Fibroblast of skin of left quadriceps (primary cell): ENCODE measurements around the gene GET4.
A peak's percentile ranks its signal among the peaks of the same experiment; 100 is the strongest.
"Not testable (repeated sequence)": the region's sequence is repeated elsewhere in the genome, so short reads cannot be mapped to it uniquely, and the experiment has no call there.

Experiments used
- DNase-seq, 2 experiments: peaks; one replicate each; pipeline ENCODE4 v3.0.0-alpha.2; 2013; ENCODE audit warnings: low read depth in 2 of 2

The GET4 gene

DNA sequence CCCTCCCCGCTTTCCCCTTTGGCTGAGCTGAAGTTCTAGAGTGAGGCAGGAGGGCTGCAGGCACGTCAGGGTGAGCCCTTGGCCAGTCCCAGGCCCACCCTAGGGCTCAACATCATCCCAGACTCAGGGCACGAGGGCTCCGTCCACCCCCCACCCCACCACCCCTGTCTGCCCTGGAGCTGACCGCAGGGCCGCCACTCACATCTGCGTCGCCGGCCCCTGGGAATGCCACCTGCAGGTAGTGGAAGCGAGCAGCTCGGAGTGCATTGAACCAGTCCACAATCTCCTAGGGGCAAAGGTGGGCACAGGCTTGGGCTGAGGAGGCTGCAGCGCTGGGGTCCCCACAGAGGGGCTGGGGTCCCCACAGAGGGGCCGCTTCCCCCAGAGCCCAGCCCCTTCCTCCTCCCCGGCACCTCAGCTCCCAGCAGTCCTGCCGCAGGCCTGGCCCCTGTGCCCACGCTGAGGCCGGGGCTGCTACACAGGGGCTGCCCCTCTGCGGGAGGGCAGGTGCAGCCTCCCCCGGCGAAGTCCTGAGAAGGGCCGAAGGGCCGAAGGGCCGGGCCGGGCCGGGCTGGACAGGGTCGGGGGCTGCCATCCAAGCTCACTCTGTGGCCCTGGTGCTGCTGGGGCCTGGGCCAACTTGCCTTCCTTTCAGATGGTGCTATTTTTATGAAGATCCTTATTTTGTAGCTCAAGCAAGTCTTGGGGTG is 24.1 kb downstream of the GET4 start:
- no peak for DNase-seq

DNA sequence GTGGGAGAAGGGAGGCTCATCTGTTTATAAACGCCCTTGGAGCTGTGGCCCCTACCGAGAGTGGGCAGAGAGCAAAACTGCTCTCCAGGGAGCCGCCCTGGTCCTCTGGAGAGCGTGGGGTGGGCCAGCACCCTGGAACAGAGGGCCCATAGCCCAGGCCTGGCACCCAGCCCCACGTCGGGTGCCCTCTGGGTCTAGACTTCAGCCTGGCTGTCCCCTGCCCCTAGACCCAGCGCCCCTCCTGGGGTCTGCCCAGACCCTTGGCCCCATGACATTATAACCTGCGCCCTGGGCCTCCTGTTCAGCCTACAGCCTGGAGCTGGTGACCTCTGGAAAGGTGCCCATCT is 24.7 kb downstream of the GET4 start:
- no peak for DNase-seq

GRCh38 chr7:901388-902154 is 25.2 kb downstream of the GET4 start:
- DNase-seq = peak; percentile 61 to 64

DNA sequence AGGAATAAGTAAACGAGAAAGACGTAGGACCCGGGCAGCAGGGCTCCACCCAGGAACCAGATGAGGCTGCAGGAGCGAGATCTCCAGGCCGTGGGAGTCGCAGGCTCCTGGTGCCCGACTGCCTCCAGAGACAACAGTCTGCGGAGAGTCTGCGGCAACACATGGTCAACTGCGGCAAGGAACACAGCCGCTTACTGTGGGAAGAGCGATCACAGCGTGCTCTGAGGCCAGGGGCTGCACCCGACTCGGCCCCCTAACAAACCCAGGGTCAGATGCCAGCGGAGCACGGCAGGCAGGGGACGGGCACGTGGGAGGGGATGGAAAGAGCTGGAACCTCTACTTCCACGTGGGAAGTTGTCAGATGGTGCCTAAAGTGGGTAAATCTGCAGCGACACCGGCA is 26.6 kb downstream of the GET4 start:
- DNase-seq = no peak

GRCh38 chr7:903921-904755 is 27.8 kb downstream of the GET4 start:
- no peak for DNase-seq

- no peak for DNase-seq
These were observed 28.5 kb downstream of the GET4 start for GRCh38 chr7:904847-905246.

DNA sequence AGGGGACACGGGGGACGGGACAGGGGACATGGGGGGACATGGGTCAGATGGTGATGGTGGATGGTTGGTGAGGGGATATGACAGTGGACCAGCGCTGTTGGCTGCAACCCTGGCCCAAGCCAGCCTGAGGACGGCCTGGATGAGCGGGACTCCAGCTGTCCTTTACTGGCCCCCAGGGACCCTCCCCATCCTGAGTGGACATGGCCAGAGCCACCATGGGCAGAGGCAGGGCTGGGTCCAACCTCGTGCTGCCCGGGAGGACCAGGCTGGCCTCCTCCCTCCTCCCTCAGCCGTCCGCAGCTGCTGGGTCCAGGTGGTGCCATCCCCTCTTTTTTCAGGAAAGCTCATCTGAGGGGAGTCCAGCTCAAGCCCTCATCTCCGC is 30.4 kb downstream of the GET4 start:
- DNase-seq = no peak

DNA sequence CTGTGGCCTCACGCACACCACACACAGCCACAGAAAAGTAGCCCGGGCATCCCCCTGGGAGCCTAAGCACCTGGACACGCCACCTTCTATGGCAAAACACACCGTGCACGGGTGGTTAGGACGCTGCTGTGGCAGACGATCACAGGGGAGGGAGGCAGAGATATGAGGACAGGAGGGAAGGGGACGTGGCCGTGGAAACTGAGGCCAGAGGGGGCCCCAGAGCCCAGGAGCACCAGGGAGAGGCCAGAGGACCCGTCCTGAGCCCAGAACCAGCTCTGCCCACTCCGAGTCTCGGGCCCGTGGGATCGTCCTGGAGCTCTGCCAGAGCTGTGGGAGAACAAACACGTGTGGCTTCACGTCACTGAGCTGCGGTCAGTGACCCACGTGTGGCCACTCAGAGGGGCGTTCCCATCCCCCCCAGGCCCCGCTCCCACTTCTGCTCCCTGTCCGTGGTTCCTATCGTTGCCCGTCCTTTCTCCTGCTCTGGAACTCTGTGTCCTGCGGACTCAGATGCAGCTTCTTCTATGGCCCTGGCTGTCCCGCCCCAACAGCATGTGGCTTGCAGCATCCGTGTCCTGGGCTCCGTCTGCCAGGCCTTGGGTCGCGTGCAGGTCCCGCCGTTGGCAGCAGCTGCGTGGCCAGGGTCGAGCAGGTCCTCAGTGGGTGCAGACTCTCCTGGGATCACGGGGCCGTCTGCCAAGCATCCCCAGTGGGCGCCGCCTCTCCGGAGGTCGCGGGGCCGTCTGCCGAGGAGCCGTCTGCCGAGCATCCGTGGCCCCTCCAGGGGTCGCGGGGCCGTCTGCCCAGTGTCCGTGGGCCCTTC is 31.0 kb downstream of the GET4 start:
- no peak for DNase-seq

DNA sequence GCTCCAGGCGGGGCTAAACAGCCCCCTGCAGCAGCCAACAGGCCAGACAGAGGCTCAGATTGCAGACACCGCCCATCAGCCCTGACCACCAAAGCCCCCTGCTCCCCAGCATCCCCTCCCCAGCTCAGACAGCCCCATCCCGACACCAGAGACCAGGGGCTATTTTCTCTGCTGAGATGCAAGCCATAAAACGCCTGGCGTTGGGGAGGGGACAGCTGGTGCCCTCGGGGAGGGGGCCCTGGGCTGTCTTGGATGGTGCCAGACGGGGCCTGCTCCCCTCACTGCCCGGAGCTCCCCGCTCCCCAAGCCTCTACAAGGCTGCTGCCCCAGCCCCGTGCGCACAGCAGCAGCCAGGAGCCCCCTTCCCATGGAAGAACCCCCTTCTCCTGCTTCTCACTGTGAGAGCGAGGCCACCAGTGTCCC is 31.8 kb downstream of the GET4 start:
- DNase-seq = no peak

DNA sequence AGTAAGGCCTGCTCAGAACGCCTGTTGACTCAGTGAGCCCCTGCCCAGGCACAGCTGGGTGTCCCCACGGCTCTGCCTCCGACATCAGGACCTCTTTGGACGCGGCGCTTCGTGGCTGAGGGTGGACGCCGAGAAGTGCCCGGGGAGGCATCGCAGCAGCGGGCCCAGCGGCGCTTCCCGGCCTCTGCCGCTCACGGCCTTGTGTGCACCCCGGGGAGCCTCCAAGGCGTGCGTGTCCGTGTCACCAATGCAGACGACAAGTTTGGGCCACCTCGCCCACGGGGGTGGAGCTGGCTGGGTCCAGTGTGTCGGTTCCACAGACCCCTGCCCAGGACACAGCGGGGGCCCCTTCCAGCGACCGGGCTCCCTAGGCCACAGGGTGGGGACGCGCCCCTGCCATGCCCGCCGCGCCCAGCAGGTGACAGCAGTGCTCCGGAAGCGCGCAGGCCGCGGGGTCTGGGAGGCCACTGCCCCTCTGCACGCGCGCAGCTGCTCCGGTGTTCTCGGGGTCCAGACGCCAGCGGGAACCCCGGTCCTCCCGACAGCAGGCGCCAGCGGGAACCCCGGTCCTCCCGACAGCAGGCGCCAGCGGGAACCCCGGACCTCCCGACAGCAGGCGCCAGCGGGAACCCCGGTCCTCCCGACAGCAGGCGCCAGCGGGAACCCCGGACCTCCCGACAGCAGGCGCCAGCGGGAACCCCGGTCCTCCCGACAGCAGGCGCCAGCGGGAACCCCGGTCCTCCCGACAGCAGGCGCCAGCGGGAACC is 32.4 kb downstream of the GET4 start:
- not testable (repeated sequence) for DNase-seq

GRCh38 chr7:909358-910329 is 33.3 kb downstream of the GET4 start:
- no peak for DNase-seq

DNA sequence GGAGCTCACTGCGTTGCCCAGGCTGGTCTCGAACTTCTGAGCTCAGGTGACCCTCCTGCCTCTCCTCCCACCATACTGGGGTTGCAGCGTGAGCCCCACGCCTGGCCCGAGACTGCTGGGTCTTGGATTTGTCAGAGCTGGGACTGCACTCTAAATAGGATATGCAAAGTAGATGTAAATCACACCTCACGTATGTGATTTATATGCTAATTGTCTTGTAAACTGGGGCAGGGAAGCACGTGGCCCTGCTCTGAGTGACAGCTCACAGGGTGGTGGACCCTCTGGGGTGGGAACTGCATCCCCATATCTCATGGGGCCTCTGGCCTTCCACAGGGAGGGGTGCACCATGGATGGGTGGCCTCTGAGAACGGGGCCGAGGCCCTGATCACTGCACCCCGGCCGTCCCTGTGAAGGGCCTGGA is 34.1 kb downstream of the GET4 start:
- no peak for DNase-seq

- no peak for DNase-seq
These were observed 34.6 kb downstream of the GET4 start for GRCh38 chr7:910931-911431.

DNA sequence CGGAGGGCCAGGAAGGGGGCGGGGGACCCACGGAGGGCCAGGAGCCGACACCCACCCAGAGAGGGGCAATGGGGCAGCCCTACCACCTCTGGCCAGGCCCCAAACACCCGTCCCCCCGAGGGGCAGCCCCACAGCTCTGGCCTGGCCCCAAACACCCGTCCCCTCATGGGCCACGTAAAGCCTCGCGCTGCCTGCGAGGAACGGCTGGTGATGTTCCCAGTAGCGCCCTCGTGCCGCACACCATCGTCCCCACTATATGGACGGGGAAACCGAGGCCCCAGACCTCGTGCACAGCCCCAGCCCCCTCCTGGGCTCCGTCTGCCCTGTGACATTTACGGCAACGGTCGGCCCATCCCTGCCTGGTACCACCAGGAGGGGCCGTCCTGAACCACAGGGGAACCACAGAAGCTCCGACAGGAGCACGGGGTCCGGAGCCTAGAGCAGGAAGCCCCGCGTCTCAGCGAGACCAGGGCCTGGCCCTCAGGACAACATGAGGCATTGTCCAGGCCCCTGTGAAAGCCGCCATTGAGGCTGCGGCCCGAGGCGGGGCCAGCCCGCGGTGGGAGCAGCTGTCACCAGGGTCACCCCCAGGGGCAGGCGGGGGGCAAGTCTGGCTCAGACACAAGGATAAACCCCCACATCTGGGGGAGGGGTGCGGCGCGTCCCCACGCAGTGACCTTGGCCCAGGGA is 35.6 kb downstream of the GET4 start:
- no peak for DNase-seq

- no peak for DNase-seq
These were observed 37.6 kb downstream of the GET4 start for GRCh38 chr7:913736-914520.

GRCh38 chr7:914521-915194 is 38.3 kb downstream of the GET4 start:
- DNase-seq = no peak
